CD4-positive, alpha-beta T cell treated with Interleukin-17A for 4 hours (primary cell): ENCODE results near the gene BNIP3.
"Not testable (repeated sequence)": the region's sequence is repeated elsewhere in the genome, so short reads cannot be mapped to it uniquely, and the experiment has no call there.

Experiments used
- DNase-seq: peaks from one replicate; pipeline ENCODE4 v3.0.0-alpha.2; 2020; ENCODE audit warnings: mixed read lengths

Gene BNIP3

GRCh38 chr10:132001238-132001972, 19.7 kb upstream of the BNIP3 start:
- DNase-seq = no peak

GRCh38 chr10:131998845-131999681, 17.3 kb upstream of the BNIP3 start:
- no peak for DNase-seq

DNA sequence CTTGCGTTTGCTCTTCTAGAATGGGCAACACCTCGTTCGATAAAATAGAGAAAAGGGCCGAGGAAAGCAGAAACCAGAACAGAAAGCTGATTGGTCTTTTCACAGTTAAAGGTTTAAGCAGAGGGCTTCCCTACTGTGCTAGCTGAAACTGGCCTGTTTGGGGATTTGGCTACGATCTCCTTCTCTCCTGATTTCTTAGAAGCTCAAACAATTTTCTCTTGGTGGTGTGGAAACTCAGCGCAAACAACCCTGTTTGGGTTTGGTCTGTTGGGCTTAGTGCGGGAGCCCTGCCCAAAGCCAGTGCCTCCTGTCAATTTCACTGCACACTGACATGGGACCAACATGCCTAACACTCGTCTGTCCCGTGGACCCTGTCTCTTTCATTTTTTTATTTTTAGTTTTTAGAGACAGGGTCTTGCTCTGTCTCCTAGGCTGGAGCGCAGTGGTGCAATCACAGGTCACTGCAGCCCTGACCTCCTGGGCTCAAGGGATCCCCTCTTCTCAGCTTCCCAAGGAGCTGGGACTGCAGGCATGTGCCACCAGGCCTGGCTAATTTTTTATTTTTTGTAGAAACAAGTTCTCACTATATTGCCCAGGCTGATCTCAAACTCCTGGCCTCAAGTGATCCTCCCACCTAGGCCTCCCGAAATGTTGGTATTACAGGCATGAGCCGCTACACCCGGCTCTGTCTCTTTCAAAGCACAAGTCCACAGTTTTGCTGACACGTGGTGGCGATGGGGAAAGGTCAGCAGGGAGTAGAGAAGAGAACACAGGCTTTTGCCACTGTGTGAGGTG, 16.5 kb upstream of the BNIP3 start:
- DNase-seq = no peak

DNA sequence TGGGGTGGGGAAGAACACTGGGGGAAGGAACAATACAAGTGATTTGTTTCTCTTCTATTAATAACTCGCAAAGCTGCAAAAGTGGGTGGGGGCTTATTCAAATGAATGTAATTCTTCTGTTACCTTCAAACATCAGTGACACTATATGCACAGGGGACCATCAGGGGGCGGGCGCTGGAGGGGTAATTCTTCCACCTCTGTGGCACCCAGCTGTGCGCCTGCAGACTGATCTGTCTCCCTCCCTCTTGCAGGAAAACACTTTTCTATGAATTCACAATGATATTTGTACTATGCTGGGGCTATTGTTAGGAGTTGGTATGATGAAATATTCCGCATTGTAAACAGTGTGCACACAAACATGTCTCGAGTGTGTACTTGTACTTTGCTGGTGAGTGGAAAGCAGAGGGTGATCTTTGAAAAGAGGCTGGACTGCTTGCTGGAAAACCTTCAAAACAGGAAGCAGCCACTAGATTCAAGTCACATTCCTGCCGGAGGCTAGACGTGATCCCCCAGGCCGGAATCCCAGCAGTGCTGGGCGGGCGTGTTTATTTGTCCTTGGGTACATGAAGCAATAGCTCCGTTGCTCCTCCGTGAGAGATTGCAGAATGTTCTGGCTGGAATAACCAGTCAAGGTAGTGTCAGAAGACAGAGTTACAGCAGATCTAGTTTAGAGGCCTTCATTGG, 15.8 kb upstream of the BNIP3 start:
- no peak for DNase-seq

DNA sequence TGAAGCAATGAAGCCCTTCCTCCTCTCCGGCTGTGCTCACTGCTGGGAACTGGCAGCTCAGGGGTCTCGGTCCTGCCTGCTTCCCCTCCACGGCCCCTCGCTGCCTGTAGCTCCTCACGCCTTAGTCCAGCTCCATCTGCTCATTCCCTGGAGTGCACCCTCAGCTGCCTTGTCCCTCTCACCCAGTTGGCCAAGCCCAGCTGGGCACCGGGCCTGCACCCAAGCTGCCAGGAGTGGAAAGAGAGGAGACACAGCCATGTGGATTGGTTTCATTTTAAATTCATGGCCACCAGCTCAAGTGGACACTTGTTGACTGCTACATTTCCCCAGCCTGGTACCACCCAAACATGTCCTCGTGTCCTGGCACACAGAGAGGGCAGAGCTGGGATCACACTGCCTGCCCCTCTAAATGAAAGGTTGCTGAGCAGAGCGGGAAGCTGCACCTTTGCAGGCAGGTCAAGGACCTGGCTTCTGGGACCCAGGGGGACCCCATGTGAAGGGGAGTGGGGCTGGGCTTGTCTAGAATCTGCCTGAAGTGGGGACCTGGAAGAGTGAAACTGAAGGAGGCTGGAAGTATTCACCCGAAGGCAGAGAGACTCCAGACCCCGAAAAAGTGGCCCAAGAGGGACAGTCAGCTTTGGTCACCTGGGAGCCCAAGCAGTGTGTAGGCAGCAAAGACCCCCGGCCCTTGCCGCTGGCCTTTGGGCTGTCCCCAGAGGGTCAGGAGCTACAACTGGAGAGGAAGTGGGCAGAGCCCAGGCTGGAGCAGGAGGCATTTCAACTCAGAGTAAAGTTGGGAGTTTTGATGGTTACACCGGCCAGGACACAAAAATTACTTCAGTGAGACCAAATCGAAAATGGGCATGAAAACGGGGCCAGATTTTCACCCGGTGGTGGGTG, 15.0 kb upstream of the BNIP3 start:
- no peak for DNase-seq

- no peak for DNase-seq
These were observed 12.7 kb upstream of the BNIP3 start for GRCh38 chr10:131994435-131994834.

GRCh38 chr10:131993275-131993674, 11.6 kb upstream of the BNIP3 start:
- DNase-seq = no peak

- no peak for DNase-seq
These were observed 10.0 kb upstream of the BNIP3 start for GRCh38 chr10:131991726-131992125.

GRCh38 chr10:131987786-131988185, 6.1 kb upstream of the BNIP3 start:
- DNase-seq = not testable (repeated sequence)

DNA sequence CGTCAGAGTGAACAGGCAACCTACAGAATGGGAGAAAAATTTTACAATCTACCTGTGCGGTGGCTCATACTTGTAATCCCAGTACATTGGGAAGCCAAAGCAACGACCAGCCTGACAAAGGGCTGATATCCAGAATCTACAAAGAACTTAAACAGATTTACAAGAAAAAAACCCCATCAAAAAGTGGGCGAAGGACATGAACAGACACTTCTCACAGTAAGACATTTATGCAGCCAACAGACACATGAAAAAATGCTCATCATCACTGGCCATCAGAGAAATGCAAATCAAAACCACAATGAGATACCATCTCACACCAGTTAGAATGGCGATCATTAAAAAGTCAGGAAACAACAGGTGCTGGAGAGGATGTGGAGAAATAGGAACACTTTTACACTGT, 5.6 kb upstream of the BNIP3 start:
- not testable (repeated sequence) for DNase-seq

DNA sequence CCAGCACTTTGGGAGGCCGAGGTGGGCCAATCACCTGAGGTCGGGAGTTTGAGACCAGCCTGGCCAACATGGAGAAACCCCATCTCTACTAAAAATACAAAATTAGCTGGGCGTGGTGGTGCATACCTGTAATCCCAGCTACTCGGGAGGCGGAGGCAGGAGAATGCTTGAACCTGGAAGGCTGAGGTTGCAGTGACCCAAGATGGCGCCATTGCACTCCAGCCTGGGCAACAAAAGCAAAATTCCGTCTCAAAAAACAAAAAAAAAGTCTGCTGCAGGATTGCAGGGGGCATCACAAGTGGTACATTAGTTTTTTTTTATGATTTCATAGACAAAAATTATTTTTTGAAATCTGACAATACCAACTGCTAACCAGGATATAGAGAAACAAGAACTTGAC, 5.1 kb upstream of the BNIP3 start:
- DNase-seq = not testable (repeated sequence)

DNA sequence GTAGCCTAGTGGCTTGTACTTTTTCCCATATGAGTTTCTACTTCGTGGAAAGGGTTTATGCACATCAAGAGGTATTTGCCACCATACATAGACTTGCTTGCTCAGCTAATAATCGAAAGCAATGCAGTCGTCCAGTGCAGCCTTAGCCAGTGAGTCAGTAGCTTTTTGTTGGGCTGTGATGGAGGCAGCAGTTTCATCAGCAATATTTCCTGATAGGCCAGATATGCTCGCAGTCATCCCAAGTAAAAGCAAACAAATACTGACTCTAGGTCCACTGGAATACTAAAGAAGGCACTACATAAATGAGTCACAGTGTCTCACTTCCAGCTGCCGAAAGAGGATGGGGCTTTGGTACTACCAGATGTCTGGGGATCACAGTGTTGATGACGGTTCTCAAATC, 2.1 kb upstream of the BNIP3 start:
- no peak for DNase-seq

DNA sequence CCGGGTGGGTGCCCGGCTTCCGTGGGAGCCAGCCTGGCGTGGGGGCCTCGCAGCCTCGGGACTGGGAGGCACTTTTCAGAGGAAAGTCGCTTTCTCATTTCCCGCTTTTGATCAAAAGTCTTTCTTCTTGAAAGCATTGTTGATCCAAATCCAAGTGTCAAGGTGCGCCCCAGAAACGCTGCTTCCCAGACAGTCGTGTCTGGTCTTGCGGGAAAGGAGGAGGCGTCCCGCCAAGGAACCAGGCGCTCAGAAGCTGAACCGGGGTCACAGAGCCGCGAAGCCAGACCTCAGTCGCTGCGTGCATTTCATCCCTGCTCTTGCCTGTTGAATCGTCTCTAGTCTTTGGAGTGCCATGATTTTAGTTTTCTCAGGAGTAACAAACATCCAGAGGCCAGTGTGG, 1.1 kb upstream of the BNIP3 start:
- DNase-seq = no peak

DNA sequence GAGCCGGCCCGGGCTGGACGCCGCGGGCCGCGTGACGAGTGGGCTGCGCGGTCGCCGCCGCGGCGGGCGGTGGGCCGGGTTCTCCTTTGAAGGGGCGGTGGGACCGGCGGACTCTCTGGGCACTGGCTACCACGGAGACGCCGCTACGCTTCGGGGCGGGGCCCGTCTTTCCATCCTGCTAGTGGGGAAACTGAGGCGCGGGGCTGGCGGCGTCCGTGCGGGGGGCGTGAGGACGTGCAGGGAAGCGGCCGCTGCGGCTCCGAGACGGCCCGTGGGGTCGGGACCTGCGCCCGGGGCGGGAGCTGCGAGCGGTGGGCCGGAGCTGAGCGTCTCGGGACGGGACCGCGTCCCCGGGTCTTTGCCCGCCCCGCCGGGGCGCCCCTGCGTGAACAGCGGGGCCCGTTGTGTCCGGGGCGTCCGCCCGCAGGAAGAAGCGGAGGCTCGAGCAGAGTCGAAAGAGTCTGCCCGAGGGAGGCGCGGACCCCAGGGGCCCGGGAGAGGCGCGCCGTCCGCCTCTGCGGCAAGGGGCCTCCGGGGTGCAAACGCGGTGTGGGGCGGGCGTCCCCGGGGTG, 548 bp upstream of the BNIP3 start:
- no peak for DNase-seq

DNA sequence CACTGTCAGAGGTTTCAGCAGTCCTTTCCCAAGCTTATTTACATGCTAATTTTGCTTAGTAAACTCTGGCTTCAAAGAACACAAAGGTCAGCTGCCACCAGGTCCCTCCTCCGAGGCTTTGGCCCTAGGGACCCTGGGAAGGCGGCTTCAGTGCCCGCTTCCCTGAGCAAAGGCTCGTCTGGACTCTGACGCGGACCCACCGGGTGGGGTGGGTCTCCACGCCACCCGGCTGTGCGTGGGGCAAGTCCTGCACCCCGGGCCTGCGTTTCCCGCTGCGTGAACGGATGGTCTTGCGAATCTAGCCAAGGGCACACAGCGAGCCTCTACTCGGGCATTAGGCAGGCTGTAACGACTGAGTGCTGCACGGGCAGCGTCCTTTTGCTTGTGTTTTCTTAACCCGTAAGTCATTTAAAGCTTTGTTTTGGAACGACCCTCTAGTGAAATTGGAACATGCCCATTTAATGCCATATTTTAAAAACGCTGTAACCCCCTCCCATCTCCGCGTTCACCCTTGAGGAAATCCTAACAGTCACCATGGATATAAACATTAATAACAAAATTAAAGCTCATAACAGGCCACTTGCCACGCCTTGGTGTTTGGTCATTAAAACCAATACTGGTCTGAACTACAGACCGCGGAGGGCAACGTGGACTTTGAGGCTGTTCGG, 828 bp downstream of the BNIP3 start:
- no peak for DNase-seq

GRCh38 chr10:131980321-131980720, 1.4 kb downstream of the BNIP3 start:
- DNase-seq = no peak

- no peak for DNase-seq
These were observed 1.9 kb downstream of the BNIP3 start for GRCh38 chr10:131979821-131980270.

DNA sequence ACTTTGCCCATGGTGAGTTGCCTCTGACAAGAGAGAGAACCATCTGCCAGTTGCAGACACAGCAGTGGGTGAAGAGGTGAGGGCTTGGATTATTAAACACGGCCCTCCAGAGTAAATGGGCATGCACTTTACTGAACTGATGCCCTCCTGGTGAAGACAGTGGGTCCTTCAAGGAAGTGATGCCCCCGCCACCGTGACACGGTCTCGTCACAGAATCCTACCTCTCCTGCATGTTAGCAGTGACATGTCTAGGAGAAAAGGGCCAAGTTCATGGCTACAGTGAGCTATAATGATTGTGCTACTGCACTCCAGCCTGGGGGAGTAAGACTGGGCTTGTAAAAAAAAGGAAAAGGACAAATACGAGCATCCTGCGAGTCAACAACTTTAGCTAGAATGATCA, 2.4 kb downstream of the BNIP3 start:
- no peak for DNase-seq

GRCh38 chr10:131978851-131979250, 2.9 kb downstream of the BNIP3 start:
- DNase-seq = no peak

DNA sequence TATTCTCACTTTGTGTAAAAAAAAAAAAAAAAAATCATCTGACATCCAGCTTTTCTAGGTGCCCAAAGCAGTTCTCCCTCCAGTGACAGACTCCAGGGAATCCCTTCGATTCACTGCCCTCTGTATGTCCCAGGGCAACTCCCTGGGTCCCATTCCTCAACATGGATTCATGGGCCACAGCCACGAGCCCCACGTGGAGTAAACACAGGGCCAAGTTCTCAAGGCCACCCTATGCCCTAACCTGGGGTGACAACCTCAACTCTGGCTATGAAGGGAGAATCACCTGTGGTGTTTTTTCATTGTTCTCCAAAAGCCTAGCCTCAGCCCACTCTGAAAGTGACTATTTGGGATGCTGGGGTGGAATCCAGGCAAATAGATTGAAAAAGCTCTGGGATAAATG, 3.4 kb downstream of the BNIP3 start:
- DNase-seq = no peak
